SU-DHL-6 (cell line): ENCODE data around the gene TEX54.

Experiments
- H2AFZ ChIP-seq: fragments of 200-600 bp; sonication (generic); 2 replicates; pipeline ENCODE4 v1.6.1; 2014; ENCODE audit warnings: low read depth, mild to moderate bottlenecking, moderate library complexity, mixed read lengths, antibody characterized with exemption, low read length; ENCODE audit not compliant: severe bottlenecking
- H3F3A ChIP-seq: fragments of 200-600 bp; shearing (Covaris generic); 2 replicates; pipeline ENCODE4 v1.6.0; 2016; ENCODE audit warnings: antibody characterized with exemption, mild to moderate bottlenecking; ENCODE audit not compliant: insufficient read depth
- H3K27ac ChIP-seq: fragments of 200-600 bp; sonication (generic); 2 replicates; pipeline ENCODE4 v1.5.1; 2016; ENCODE audit warnings: low read depth, mild to moderate bottlenecking, low read length, moderate library complexity, mixed read lengths
- H3K27me3 ChIP-seq: fragments of 200-600 bp; sonication (generic), shearing (Covaris generic); 2 replicates; pipeline ENCODE4 v1.6.0; 2014; ENCODE audit warnings: mild to moderate bottlenecking, low read length
- H3K36me3 ChIP-seq: fragments of 200-600 bp; sonication (generic); 2 replicates; pipeline ENCODE4 v1.6.1; 2014; ENCODE audit warnings: mild to moderate bottlenecking, low read length, mixed read lengths
- H3K4me2 ChIP-seq: fragments of 300-600, 200-600 bp; shearing (Covaris generic), sonication (generic); 2 replicates; pipeline ENCODE4 v1.6.0; 2014; ENCODE audit warnings: low read length, low read depth, mild to moderate bottlenecking; ENCODE audit not compliant: poor library complexity, severe bottlenecking
- H3K4me3 ChIP-seq: fragments of 200-600 bp; sonication (generic); 2 replicates; pipeline ENCODE4 v1.5.1; 2014; ENCODE audit warnings: antibody characterized with exemption, low read length, mild to moderate bottlenecking, mixed read lengths; ENCODE audit not compliant: insufficient read depth, poor library complexity, severe bottlenecking
- H3K79me2 ChIP-seq: fragments of 200-600 bp; sonication (generic); 2 replicates; pipeline ENCODE4 v1.6.1; 2014; ENCODE audit warnings: mild to moderate bottlenecking, low read length, moderate library complexity; ENCODE audit not compliant: insufficient read depth
- H3K9ac ChIP-seq: fragments of 200-600 bp; sonication (generic); 2 replicates; pipeline ENCODE4 v1.7.0; 2014; ENCODE audit warnings: mild to moderate bottlenecking, low read length
- H3K9me2 ChIP-seq: fragments of 200-600 bp; sonication (generic); replicated peaks from 2 replicates; pipeline ENCODE4 v1.6.1; 2014; ENCODE audit warnings: low read length; ENCODE audit not compliant: insufficient read depth
- H3K9me3 ChIP-seq: fragments of 200-600 bp; sonication (generic); 2 replicates; pipeline ENCODE4 v1.6.1; 2014; ENCODE audit warnings: low read length, mixed read lengths; ENCODE audit not compliant: insufficient read depth
- H4K20me1 ChIP-seq: fragments of 200-600 bp; sonication (generic); 2 replicates; pipeline ENCODE4 v1.6.1; 2014; ENCODE audit warnings: low read depth, mild to moderate bottlenecking, antibody characterized with exemption, low read length, moderate library complexity, mixed read lengths
- CTCF ChIP-seq: fragments of 200-600 bp; sonication (generic); IDR thresholded peaks from one replicate; pipeline ENCODE4 v1.5.1; 2017; ENCODE audit warnings: antibody characterized with exemption, mild to moderate bottlenecking, low read length, moderate library complexity; ENCODE audit not compliant: insufficient read depth, poor library complexity, severe bottlenecking
- EZH2phosphoT487 ChIP-seq: fragments of 200-600 bp; sonication (generic), shearing (Covaris generic); conservative IDR thresholded peaks from 2 replicates; pipeline ENCODE4 v1.6.1; 2018; ENCODE audit warnings: mild to moderate bottlenecking, antibody characterized with exemption, low read length, moderate library complexity, mixed read lengths

The TEX54 gene

GRCh38 chr11:62799486-62799885, 33.2 kb downstream of the TEX54 start:
- Histone ChIP-seq H3K9ac (no peak overlapping the region), H3F3A (no peaks in the 10 kb centered on the region), H3K4me2 (no peak overlapping the region), H4K20me1 (no peaks in the 10 kb centered on the region), H3K9me3 (no peaks in the 10 kb centered on the region), H2AFZ (no peak overlapping the region), H3K79me2 (peaks cover 13% of the 10 kb centered on the region), H3K4me3 (no peak overlapping the region), H3K9me2 (no peaks in the 10 kb centered on the region), H3K36me3 (peaks cover 10% of the 10 kb centered on the region), H3K27ac (no peak overlapping the region), H3K27me3 (no peaks in the 10 kb centered on the region)
- TF ChIP-seq CTCF (no peak), EZH2phosphoT487 (no peak)

- H3K9me2 ChIP-seq: no peaks in the 10 kb centered on the region
- no peak overlapping the region for H3K4me3 ChIP-seq
- peaks cover 10% of the 10 kb centered on the region for H3F3A ChIP-seq
- H3K79me2 ChIP-seq: peaks cover 5% of the 10 kb centered on the region
- H4K20me1 ChIP-seq: no peaks in the 10 kb centered on the region
- H2AFZ ChIP-seq: no peak overlapping the region
- peaks cover 19% of the 10 kb centered on the region for H3K36me3 ChIP-seq
- no peaks in the 10 kb centered on the region for H3K9me3 ChIP-seq
- no peak for TF ChIP-seq CTCF
- no peak for TF ChIP-seq EZH2phosphoT487
- H3K27ac ChIP-seq: no peak overlapping the region
- H3K9ac ChIP-seq: no peak overlapping the region
- H3K27me3 ChIP-seq: no peaks in the 10 kb centered on the region
- H3K4me2 ChIP-seq: no peak overlapping the region
Measured at GRCh38 chr11:62796281-62796680, 36.4 kb downstream of the TEX54 start.

- H4K20me1 ChIP-seq: no peaks in the 10 kb centered on the region
- no peaks in the 10 kb centered on the region for H3K9me3 ChIP-seq
- peaks cover 19% of the 10 kb centered on the region for H3K79me2 ChIP-seq
- no peak for TF ChIP-seq CTCF
- no peak for TF ChIP-seq EZH2phosphoT487
- H3K9ac ChIP-seq: no peak overlapping the region
- no peaks in the 10 kb centered on the region for H3K9me2 ChIP-seq
- H3K27me3 ChIP-seq: no peaks in the 10 kb centered on the region
- H3F3A ChIP-seq: peaks cover 26% of the 10 kb centered on the region
- peaks cover 19% of the 10 kb centered on the region for H3K36me3 ChIP-seq
- H2AFZ ChIP-seq: no peak overlapping the region
- H3K4me2 ChIP-seq: no peak overlapping the region
- H3K27ac ChIP-seq: no peak overlapping the region
- no peak overlapping the region for H3K4me3 ChIP-seq
Measured at GRCh38 chr11:62794201-62794775, 38.4 kb downstream of the TEX54 start.
